SK-N-SH (cell line): ENCODE data around the gene SLC17A4. TPM values are rescaled to one million over a fixed set of nuclear protein-coding genes. Genes with fewer than 3 reads are reported as not detected.

Source experiments
- CTCF ChIA-PET: fragments of 300-600, 350-600 bp; formaldehyde crosslinking; extraction: SDS; loops from one replicate; lab custom pipeline; 2021; lab: Yijun Ruan, JAX
- POLR2A ChIA-PET: fragments of 350-600 bp; sonication (Branson Sonifier 250); formaldehyde crosslinking; extraction: SDS; loops from one replicate; lab custom pipeline; 2020; ENCODE audit warnings: antibody characterized with exemption, inconsistent platforms; lab: Yijun Ruan, JAX
- DNase-seq: peaks from one replicate; pipeline ENCODE4 v3.0.0; 2012
- H2AFZ ChIP-seq: fragments of 200-600 bp; sonication (generic); 2 replicates; pipeline ENCODE4 v1.8.1; 2016; ENCODE audit warnings: antibody characterized with exemption, mild to moderate bottlenecking, low read depth
- H3F3A ChIP-seq: fragments of 200-600 bp; sonication (generic); replicated peaks from 2 replicates; pipeline ENCODE3; 2016; ENCODE audit warnings: antibody characterized with exemption, mild to moderate bottlenecking; ENCODE audit not compliant: insufficient read depth
- H3K27ac ChIP-seq, 2 experiments: fragments of 200-500 bp in 1 of 2; fragments of 200-600 bp in 1 of 2; sonication (Bioruptor generic) in 1 of 2; sonication (generic), shearing (Covaris generic) in 1 of 2; 2 replicates each; pipeline versions ENCODE4 v1.5.1 to v1.6.1; 2014 to 2016; ENCODE audit warnings: low read depth in 2 of 2, inconsistent platforms in 1 of 2, low read length in 1 of 2, mild to moderate bottlenecking in 1 of 2, mixed read lengths in 1 of 2
- H3K27me3 ChIP-seq: fragments of 200-600 bp; sonication (generic), shearing (Covaris generic); 2 replicates; pipeline ENCODE4 v1.6.1; 2016; ENCODE audit warnings: mixed run types; ENCODE audit not compliant: insufficient read depth
- H3K36me3 ChIP-seq, 2 experiments: fragments of 200-500 bp in 1 of 2; fragments of 200-600 bp in 1 of 2; sonication (Bioruptor generic) in 1 of 2; sonication (generic) in 1 of 2; replicated peaks in 1 of 2; 2 replicates each; pipeline versions ENCODE3 to v1.5.1; 2014 to 2016; ENCODE audit warnings: low read length in 1 of 2, mild to moderate bottlenecking in 1 of 2; ENCODE audit not compliant: insufficient read depth in 2 of 2, control insufficient read depth in 1 of 2
- H3K4me1 ChIP-seq, 2 experiments: fragments of 200-500 bp in 1 of 2; fragments of 200-600 bp in 1 of 2; sonication (Bioruptor generic) in 1 of 2; sonication (generic), shearing (Covaris generic) in 1 of 2; 2 replicates each; pipeline versions ENCODE4 v1.5.1 to v1.6.1; 2014 to 2016; ENCODE audit warnings: low read depth in 1 of 2, low read length in 1 of 2, mixed run types in 1 of 2; ENCODE audit not compliant: insufficient read depth in 2 of 2, control insufficient read depth in 1 of 2
- H3K4me2 ChIP-seq: fragments of 200-600 bp; sonication (generic), shearing (Covaris generic); 2 replicates; pipeline ENCODE4 v1.6.1; 2017; ENCODE audit warnings: mixed run types
- H3K4me3 ChIP-seq, 2 experiments: fragments of 200-500 bp in 1 of 2; fragments of 200-600 bp in 1 of 2; sonication (Bioruptor generic) in 1 of 2; sonication (generic), shearing (Covaris generic) in 1 of 2; 2 replicates each; pipeline versions ENCODE4 v1.5.1 to v1.8.1; 2014 to 2016; ENCODE audit warnings: low read depth in 2 of 2, inconsistent platforms in 1 of 2, low read length in 1 of 2, mild to moderate bottlenecking in 1 of 2, mixed read lengths in 1 of 2, moderate library complexity in 1 of 2
- H3K79me2 ChIP-seq: fragments of 200-600 bp; sonication (generic); 2 replicates; pipeline ENCODE4 v1.8.1; 2017; ENCODE audit warnings: mild to moderate bottlenecking; ENCODE audit not compliant: insufficient read depth
- H3K9ac ChIP-seq: fragments of 200-600 bp; sonication (generic); 2 replicates; pipeline ENCODE4 v1.6.1; 2017; ENCODE audit warnings: mixed run types
- H3K9me2 ChIP-seq: fragments of 200-600 bp; sonication (generic); 2 replicates; pipeline ENCODE4 v1.6.1; 2017; ENCODE audit warnings: mixed run types
- H3K9me3 ChIP-seq: fragments of 200-600 bp; sonication (generic); 2 replicates; pipeline ENCODE4 v1.6.1; 2017; ENCODE audit warnings: mixed run types, mild to moderate bottlenecking, moderate library complexity
- H4K20me1 ChIP-seq: fragments of 200-600 bp; sonication (generic); 2 replicates; pipeline ENCODE4 v1.6.1; 2017; ENCODE audit warnings: mild to moderate bottlenecking, mixed run types; ENCODE audit not compliant: insufficient read depth
- CHD2 ChIP-seq: fragments of 150-350 bp; IDR thresholded peaks from 2 replicates; pipeline ENCODE4 v1.6.1; 2018; ENCODE audit warnings: low read length; ENCODE audit not compliant: partially characterized antibody
- CTCF ChIP-seq: fragments of 200-600 bp; sonication (generic); IDR thresholded peaks from 2 replicates; pipeline ENCODE4 v1.6.1; 2017; ENCODE audit warnings: antibody characterized with exemption, mild to moderate bottlenecking, moderate library complexity
- ELF1 ChIP-seq: IDR thresholded peaks from 2 replicates; pipeline ENCODE4 v1.4.0; 2012
- EZH2phosphoT487 ChIP-seq: fragments of 200-600 bp; sonication (generic); IDR thresholded peaks from 2 replicates; pipeline ENCODE4 v1.6.1; 2017; ENCODE audit warnings: low read depth, mixed run types, mild to moderate bottlenecking, antibody characterized with exemption, moderate library complexity, borderline replicate concordance
- FOXJ3 ChIP-seq: sonication (generic); formaldehyde crosslinking; IDR thresholded peaks from 2 replicates; pipeline ENCODE4 v1.5.1; 2020; ENCODE audit warnings: mild to moderate bottlenecking, missing genetic modification reagents
- GABPA ChIP-seq: IDR thresholded peaks from 2 replicates; pipeline ENCODE4 v1.4.0; 2012; ENCODE audit warnings: low read depth, mild to moderate bottlenecking
- MXI1 ChIP-seq: IDR thresholded peaks from 2 replicates; pipeline ENCODE4 v1.6.1; 2012; ENCODE audit warnings: mild to moderate bottlenecking, low read depth, low read length, improper control_type of control experiment
- NFIC ChIP-seq: IDR thresholded peaks from 2 replicates; pipeline ENCODE4 v1.4.0; 2012; ENCODE audit warnings: borderline replicate concordance
- NRF1 ChIP-seq: IDR thresholded peaks from 2 replicates; pipeline ENCODE4 v1.6.1; 2012; ENCODE audit warnings: low read depth, mild to moderate bottlenecking, low read length
- POLR2AphosphoS5 ChIP-seq: IDR thresholded peaks from 2 replicates; pipeline ENCODE4 v1.6.1; 2012; ENCODE audit warnings: low read depth, low read length
- RAD21 ChIP-seq: IDR thresholded peaks from 2 replicates; pipeline ENCODE4 v1.6.1; 2012; ENCODE audit warnings: mild to moderate bottlenecking, low read length
- RCOR1 ChIP-seq: fragments of 150-350 bp; IDR thresholded peaks from 2 replicates; pipeline ENCODE4 v1.6.1; 2017; ENCODE audit warnings: antibody characterized with exemption, low read length
- REST ChIP-seq: IDR thresholded peaks from 2 replicates; pipeline ENCODE4 v1.6.1; 2012; ENCODE audit warnings: mild to moderate bottlenecking, low read depth, low read length, moderate library complexity
- SIN3A ChIP-seq: IDR thresholded peaks from 2 replicates; pipeline ENCODE4 v1.6.1; 2012; ENCODE audit warnings: low read depth, mild to moderate bottlenecking, low read length, moderate library complexity, borderline replicate concordance
- TAF1 ChIP-seq: IDR thresholded peaks from 2 replicates; pipeline ENCODE4 v1.6.1; 2012; ENCODE audit warnings: low read depth, mild to moderate bottlenecking, low read length, moderate library complexity, borderline replicate concordance
- TCF12 ChIP-seq: IDR thresholded peaks from 2 replicates; pipeline ENCODE4 v1.4.0; 2012
- TEAD4 ChIP-seq: IDR thresholded peaks from 2 replicates; pipeline ENCODE4 v1.4.0; 2012; ENCODE audit warnings: mild to moderate bottlenecking, borderline replicate concordance; ENCODE audit not compliant: insufficient read depth
- YY1 ChIP-seq: IDR thresholded peaks from 2 replicates; pipeline ENCODE4 v1.4.0; 2012; ENCODE audit warnings: low read depth, mild to moderate bottlenecking
- ZBTB33 ChIP-seq: IDR thresholded peaks from 2 replicates; pipeline ENCODE4 v1.4.0; 2012; ENCODE audit warnings: low read depth, borderline replicate concordance
- WGBS: methylation state at CpG from one replicate; pipeline ENCODE4 v1.1.6; 2017; ENCODE audit warnings: low lambda C conversion rate; 5-methylcytosine and 5-hydroxymethylcytosine counted together
- polyA plus RNA-seq, 3 experiments: library from polyadenylated mRNA; depleted of rRNA; stranded (reverse); fragments of >200 nt; gene quantifications; 2 replicates each; pipeline ENCODE4 v1.2.3, GENCODE V29; 2012

The SLC17A4 gene
- polyA plus RNA-seq, 1 of the 3 experiments (the other 2 are of a cell fraction), result not detected

GRCh38 chr6:25743868-25744267 is 10.7 kb upstream of the SLC17A4 start:
- Histone ChIP-seq H3F3A (no peaks in the 10 kb centered on the region), H3K9ac (no peak overlapping the region), H3K9me3 (no peaks in the 10 kb centered on the region), H3K36me3 (no peaks in the 10 kb centered on the region), H3K27me3 (no peaks in the 10 kb centered on the region), H2AFZ (no peak overlapping the region), H4K20me1 (no peaks in the 10 kb centered on the region), H3K4me3 (no peak overlapping the region), H3K9me2 (no peaks in the 10 kb centered on the region), H3K79me2 (no peaks in the 10 kb centered on the region), H3K4me1 (no peaks in the 10 kb centered on the region), H3K4me2 (no peak overlapping the region), H3K27ac (no peak overlapping the region)
- DNase-seq, result no peak
- no peak for TF ChIP-seq YY1
- no peak for TF ChIP-seq GABPA
- CTCF ChIA-PET, result interaction anchor here (1.2 to 1.8 kb wide), 2 partner anchors 24 kb away, joined by 3 to 4 read pairs; no protein-coding TSS in a partner anchor
- POLR2A ChIA-PET, result no interaction called here

GRCh38 chr6:25745836-25746235 is 8.7 kb upstream of the SLC17A4 start:
- no peak for TF ChIP-seq SIN3A
- no peak for TF ChIP-seq NRF1
- no peak for TF ChIP-seq RAD21
- no peak for TF ChIP-seq NFIC
- TF ChIP-seq ZBTB33, result no peak
- TF ChIP-seq TEAD4, result no peak
- TF ChIP-seq ELF1, result no peak
- no peak for TF ChIP-seq EZH2phosphoT487
- TF ChIP-seq RCOR1, result no peak
- TF ChIP-seq POLR2AphosphoS5, result no peak
- TF ChIP-seq YY1, result no peak
- no peak for TF ChIP-seq TAF1
- TF ChIP-seq MXI1, result no peak
- no peak for TF ChIP-seq CTCF
- no peak for TF ChIP-seq REST
- TF ChIP-seq GABPA, result no peak
- TF ChIP-seq CHD2, result no peak
- TF ChIP-seq TCF12, result no peak
- TF ChIP-seq FOXJ3 (CRISPR knock-in tag), result no peak
- Histone ChIP-seq H3F3A (no peaks in the 10 kb centered on the region), H3K9me2 (no peaks in the 10 kb centered on the region), H2AFZ (no peak overlapping the region), H3K36me3 (no peaks in the 10 kb centered on the region), H3K9ac (no peak overlapping the region), H3K4me3 (no peak overlapping the region), H3K4me1 (no peaks in the 10 kb centered on the region), H4K20me1 (no peaks in the 10 kb centered on the region), H3K27ac (no peak overlapping the region), H3K4me2 (no peak overlapping the region), H3K79me2 (no peaks in the 10 kb centered on the region), H3K27me3 (no peaks in the 10 kb centered on the region), H3K9me3 (no peaks in the 10 kb centered on the region)
- CTCF ChIA-PET, result interaction anchor here (1.8 kb wide), 1 partner anchor 26 kb away, joined by 4 read pairs; no protein-coding TSS in a partner anchor
- WGBS, result 47% methylated on average over 4 of the region's 4 CpGs
- POLR2A ChIA-PET, result no interaction called here
- DNase-seq, result no peak
